Measurements from ENCODE around the gene DISP2.
A peak's percentile ranks its signal among the peaks of the same experiment; 100 is the strongest.

Gene DISP2

GRCh38 chr15:40365624-40366456 lies 7.8 kb downstream of the DISP2 start:
- DNase-seq, result no peak

- DNase-seq, result no peak
These were observed 8.7 kb downstream of the DISP2 start for GRCh38 chr15:40366457-40367370.

- no peak for DNase-seq
These were observed 9.3 kb downstream of the DISP2 start for GRCh38 chr15:40367371-40367685.

- DNase-seq, result peak; percentile 86
These were observed 9.9 kb downstream of the DISP2 start for GRCh38 chr15:40367686-40368611.

- no peak for DNase-seq
These were observed 10.9 kb downstream of the DISP2 start for GRCh38 chr15:40368719-40369473.

- no peak for DNase-seq
These were observed 11.5 kb downstream of the DISP2 start for GRCh38 chr15:40369474-40369869.

- no peak for DNase-seq
These were observed 12.0 kb downstream of the DISP2 start for GRCh38 chr15:40369971-40370370.

- no peak for DNase-seq
These were observed 15.0 kb downstream of the DISP2 start for GRCh38 chr15:40372981-40373380.

- no peak for DNase-seq
These were observed 19.6 kb downstream of the DISP2 start for GRCh38 chr15:40377606-40378005.

GRCh38 chr15:40379374-40379773 lies 21.4 kb downstream of the DISP2 start:
- no peak for DNase-seq

GRCh38 chr15:40379853-40380252 lies 21.8 kb downstream of the DISP2 start:
- DNase-seq, result no peak

GRCh38 chr15:40380636-40381035 lies 22.6 kb downstream of the DISP2 start:
- DNase-seq, result no peak

- DNase-seq, result no peak
These were observed 24.0 kb downstream of the DISP2 start for GRCh38 chr15:40381818-40382529.

GRCh38 chr15:40382580-40383456 lies 24.8 kb downstream of the DISP2 start, which contains the start of gene KNSTRN:
KNSTRN (plus strand) TSS chr15:40382721; CDS start chr15:40382836, 115 bp downstream.
- DNase-seq, result peak; percentile 93

GRCh38 chr15:40386480-40386879 lies 28.5 kb downstream of the DISP2 start:
- DNase-seq, result no peak

GRCh38 chr15:40388941-40389823 lies 31.2 kb downstream of the DISP2 start:
- no peak for DNase-seq

GRCh38 chr15:40389824-40390595 lies 32.0 kb downstream of the DISP2 start:
- no peak for DNase-seq

Data from activated naive CD4-positive, alpha-beta T cell treated with anti-CD3 and anti-CD28 coated beads, Interleukin-2, amount 50 U/mL, for 16 hours (primary cell).